ENCODE data around the gene RIPK4.

Gene RIPK4

DNA sequence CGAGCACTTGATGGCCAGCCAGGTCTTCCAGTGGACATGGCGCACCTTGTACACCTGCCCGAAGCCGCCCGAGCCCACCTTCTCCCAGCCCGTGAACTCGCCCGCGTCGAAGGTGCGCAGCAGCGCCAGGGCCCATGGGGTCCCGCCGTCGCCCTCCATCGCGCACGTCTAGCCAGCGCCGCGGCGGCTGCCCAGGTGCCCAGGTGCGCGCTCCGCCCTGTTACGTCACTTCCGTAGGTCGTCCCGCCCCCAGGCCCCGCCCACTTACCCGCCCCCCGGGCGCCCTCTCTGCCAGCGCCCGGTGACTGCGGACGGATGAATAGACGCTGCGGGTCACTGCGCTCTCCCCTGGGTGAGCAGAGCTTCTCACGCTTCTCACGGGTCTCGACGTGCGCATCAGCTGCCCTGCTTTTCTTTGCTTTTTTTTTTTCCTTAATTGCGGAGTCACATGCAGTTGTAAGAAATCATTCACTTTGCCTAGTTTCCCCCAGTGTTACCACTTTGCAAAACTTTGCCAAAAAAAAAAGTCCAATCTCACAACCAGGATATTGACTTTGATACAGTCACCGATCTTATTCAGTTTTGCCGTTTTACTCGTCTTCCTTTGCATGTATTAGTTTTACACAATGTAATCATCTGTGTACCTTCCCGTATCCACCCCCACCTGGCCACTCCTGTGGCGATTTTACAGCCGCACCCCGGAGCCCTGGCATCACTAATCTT is at the start of gene RIPK4:
RIPK4 (minus strand) TSS at position 170 of the 723 bp plus-strand sequence; CDS start at position 159, 11 bp downstream.
- in situ Hi-C loops (cut with MboI; ENCODE audit: low sequenced_read_pairs): no loop called here

DNA sequence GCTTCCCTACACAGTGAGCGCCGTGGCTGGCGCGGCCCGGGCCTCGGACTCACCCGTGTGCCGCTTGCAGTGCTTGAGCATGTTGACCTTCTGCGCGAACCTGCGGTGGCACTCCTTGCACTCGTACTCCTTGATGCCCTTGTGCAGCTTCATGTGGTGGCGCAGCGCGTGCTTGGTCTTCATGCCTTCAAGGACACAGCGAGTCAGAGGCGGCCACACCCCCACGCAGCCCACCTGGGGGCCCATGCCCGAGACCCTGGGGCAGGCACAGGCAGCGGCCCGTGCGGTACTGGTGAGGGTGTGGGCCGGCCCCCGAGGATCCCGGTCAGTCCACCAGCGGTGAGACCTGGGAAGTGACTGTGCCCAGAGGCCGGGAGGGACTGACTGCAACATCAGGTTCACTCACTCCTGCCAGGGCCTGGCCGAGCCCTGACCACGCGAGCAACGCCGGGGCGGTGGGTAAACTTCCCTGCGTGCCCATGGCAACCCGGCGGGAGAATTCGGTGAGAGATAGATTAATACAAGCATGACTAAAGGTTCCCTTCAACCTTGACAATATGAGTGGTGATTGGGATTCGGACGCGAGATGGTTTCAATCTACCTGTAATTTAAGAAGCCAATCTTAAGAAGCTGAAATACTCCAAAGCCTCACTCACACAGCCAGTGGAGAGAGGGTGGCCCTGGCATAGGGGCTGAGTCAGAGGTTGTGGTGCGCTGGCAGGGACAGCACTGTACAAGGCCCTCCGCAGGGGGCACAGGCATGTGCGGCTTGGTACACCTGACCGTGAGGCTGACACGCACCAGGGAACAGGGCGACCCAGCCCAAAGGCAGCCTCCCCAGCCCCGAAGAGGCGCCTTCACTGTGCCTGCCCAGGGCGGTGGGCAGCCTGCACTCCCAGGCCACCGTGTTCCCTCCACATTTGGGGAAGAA is 49.1 kb upstream of the RIPK4 start:
- in situ Hi-C loops (cut with MboI; ENCODE audit: low sequenced_read_pairs): no loop called here

GRCh38 chr21:41813226-41813625 is 46.4 kb upstream of the RIPK4 start:
- in situ Hi-C loops (cut with MboI; ENCODE audit: low sequenced_read_pairs): no loop called here

DNA sequence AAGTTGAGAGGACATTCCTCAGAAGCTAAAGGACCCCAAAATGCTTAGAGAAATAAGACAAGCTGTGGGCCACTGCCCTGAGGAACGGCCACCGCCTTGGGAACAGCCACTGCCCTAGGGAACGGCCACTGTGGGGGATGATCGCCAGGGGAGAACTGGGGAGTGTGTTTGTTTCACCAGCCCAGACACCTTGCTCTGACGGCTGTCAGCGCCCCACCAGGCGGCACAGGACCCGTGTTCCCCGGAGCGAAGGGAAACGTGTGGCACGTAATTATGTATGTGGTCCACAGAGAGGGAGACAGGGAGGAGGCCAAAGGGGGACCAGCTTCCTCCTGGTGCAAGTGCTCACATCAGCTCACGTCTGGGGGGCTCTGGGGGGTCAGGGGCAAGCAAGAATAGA is 45.8 kb upstream of the RIPK4 start:
- in situ Hi-C loops (cut with MboI; ENCODE audit: low sequenced_read_pairs): no loop called here

DNA sequence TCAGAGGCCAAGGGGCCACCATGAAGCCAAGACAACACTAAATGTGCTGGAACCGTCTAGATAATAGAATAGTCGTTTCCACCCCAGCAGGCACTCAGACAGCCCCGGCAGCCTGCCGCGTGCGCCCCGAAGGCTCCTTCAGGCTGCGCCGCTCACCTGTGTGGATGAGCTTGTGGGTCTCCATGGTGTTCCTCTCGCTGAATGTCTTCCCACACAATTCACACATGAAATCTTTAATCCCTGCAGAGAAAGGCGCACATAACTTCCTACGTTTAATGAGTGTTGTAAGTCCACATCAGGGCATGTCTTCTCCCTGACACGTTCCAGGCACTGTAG is 43.7 kb upstream of the RIPK4 start:
- in situ Hi-C loops (cut with MboI; ENCODE audit: low sequenced_read_pairs): no loop called here

DNA sequence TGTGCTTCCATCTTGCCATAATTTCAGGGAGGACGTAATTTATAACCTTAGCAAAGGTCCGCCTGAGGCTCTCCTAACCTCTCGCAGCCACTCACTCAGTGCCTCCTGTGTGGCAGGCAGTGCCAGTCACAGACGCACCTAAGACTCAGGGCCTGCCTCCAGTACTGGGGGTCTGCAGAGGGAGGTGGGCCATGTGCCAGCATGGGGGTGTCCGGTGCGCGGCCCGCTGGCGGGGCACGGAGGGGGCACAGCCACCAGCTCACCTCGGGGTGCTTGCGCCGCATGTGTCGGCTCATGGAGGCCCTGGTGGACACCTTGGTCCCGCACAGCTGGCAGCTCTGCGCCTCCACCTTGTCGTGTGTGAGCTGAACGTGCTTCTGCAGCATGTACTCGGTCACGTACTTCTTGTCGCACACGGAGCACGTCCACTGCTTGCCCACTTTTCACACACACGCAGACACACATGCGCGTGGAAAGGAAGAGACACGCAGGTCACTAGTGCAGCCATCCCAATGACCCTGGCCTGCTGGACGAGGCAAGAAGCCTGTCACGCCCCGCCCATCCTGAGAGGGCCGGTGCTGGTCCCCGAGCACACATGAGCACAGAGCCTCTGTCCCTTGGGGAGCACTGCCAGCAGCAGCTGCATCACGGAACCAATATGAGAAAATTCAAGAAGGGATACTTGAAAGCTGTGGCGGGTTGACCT is 43.2 kb upstream of the RIPK4 start:
- in situ Hi-C loops (cut with MboI; ENCODE audit: low sequenced_read_pairs): no loop called here

GRCh38 chr21:41808846-41809245 is 42.0 kb upstream of the RIPK4 start:
- in situ Hi-C loops (cut with MboI; ENCODE audit: low sequenced_read_pairs): no loop called here

- in situ Hi-C loops (cut with MboI; ENCODE audit: low sequenced_read_pairs): no loop called here
Observed at GRCh38 chr21:41808094-41808493, 41.2 kb upstream of the RIPK4 start.

DNA sequence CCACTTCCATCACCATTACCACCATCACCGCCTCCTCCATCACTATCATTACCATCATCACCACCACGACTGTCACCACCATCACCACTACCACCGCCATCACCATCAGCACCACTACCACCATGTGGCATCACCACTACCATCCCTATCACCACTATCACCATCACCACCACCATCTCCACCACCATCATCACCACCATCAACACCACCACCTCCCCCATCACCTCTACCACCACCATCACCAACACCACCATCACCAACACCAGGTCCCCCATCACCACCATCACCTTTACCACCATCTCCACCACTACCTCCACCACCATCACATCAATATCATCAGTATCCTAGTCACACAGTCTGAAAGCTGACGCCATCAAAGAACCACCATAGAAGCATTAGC is 39.9 kb upstream of the RIPK4 start:
- in situ Hi-C loops (cut with MboI; ENCODE audit: low sequenced_read_pairs): no loop called here

- in situ Hi-C loops (cut with MboI; ENCODE audit: low sequenced_read_pairs): no loop called here
Observed at GRCh38 chr21:41805643-41806042, 38.8 kb upstream of the RIPK4 start.

- in situ Hi-C loops (cut with MboI; ENCODE audit: low sequenced_read_pairs): no loop called here
Observed at GRCh38 chr21:41805038-41805437, 38.2 kb upstream of the RIPK4 start.

GRCh38 chr21:41804381-41804780 is 37.5 kb upstream of the RIPK4 start:
- in situ Hi-C loops (cut with MboI; ENCODE audit: low sequenced_read_pairs): no loop called here

DNA sequence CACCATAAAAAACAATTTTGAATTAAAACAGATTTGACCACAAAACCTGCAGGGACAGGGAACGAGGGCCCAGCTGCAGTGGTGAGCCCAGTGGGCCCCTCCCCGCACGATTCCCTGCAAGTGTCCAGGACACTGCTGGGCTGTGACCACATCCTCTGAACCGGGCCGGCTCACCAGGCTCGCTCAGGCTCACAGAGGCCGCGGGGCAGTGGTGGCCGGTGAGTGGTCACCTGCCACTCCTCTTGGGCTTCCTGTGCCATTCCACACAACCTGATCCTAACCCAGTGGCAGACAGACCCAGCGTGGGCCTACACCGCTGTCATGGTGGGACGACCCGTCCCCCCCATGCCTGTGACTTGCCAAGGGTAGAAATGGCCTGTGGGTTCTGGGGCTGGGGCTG is 36.5 kb upstream of the RIPK4 start:
- in situ Hi-C loops (cut with MboI; ENCODE audit: low sequenced_read_pairs): no loop called here

- in situ Hi-C loops (cut with MboI; ENCODE audit: low sequenced_read_pairs): no loop called here
Observed at GRCh38 chr21:41802684-41803083, 35.8 kb upstream of the RIPK4 start.

DNA sequence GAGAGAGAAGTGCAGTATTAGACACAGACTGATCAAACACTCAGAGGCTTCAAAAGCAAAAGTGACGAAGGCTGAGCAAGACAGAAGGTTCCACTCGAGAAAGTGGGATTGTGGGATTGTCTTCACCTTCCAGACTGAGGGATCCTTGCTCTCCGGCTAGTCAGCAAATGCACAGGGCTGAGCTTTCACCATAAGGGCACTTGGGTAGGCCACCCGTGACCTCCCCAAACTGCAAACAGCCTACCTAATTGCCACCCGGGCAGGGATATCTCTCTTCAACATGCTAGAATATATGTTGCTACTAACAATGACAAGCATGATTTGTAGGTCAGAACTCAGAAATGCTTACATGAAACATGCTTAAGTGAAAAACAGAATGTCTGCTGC is 35.3 kb upstream of the RIPK4 start:
- in situ Hi-C loops (cut with MboI; ENCODE audit: low sequenced_read_pairs): no loop called here

- in situ Hi-C loops (cut with MboI; ENCODE audit: low sequenced_read_pairs): no loop called here
Observed at GRCh38 chr21:41801321-41802197, 34.7 kb upstream of the RIPK4 start.

DNA sequence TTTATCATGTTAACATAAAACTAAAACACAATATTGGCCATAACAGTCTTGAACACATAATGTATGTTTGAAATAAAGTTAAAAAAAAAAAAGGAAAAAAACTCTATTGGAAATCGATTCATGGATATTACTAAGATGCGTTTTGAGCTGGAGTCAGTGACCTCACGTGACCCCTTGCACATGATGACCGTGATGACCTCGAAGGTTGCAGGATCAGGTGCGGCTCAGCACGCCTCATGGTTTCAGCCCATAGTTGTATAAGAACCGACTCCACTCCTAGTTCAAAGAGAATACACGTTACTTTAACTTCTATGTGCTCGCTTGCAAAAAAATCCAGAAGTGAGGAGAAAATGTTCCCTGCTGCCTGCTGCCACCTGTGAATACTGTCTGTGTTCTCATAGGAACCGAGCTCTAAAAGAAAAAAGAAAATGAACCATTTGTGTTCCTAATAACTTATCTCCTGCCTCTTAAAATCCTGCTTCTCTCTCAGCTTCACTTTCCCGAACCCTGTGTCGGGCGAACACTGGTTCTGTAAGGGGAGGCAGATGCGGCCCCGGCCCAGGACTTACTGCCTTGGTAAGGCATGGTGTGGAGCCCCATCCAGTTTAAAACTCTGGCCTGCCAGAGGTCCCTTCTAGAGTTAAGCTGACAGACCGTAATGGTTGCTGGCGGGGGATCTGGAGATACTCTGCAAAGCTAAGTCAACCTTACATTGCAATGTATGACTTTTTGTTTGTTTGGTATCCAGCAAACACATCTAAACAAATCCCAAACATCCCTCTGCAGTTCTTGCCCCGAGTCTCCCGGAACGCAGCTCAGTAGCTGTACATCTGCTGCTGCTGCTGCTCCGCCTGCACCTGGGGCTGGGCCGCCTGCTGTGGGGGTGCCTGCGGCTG is 33.8 kb upstream of the RIPK4 start:
- in situ Hi-C loops (cut with MboI; ENCODE audit: low sequenced_read_pairs): no loop called here

GRCh38 chr21:41799763-41800162 is 32.9 kb upstream of the RIPK4 start:
- in situ Hi-C loops (cut with MboI; ENCODE audit: low sequenced_read_pairs): no loop called here

DNA sequence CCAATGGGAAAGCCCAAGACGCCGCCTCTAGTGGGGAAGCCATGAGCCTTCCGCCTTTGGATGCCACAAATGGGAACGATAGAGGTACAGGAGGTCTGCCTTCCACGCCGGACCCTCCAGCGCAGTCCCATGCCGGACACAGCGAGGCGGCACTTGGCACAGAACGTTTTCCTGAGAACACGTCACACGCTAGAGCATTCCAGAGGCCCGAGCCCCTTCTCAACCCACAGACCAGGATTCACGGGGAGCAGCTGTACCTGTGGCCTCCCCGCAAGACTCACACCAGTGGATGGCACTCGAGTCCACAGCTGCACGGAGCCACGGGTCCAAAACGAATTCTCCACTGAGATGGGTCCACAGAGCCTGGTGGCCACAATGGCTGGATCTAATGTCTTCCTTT is 31.5 kb upstream of the RIPK4 start:
- in situ Hi-C loops (cut with MboI; ENCODE audit: low sequenced_read_pairs): no loop called here
